K562 (cell line): ENCODE results near the gene SMIM21. TPM values are rescaled to one million over a fixed set of nuclear protein-coding genes. Genes with fewer than 3 reads are reported as not detected.

Experiments used
- ATAC-seq: fragments of 200-7000 bp; cut with Tn5 transposase; 3 replicates; pipeline ENCODE4 v1.9.1; 2020; ENCODE audit warnings: moderate library complexity
- BruUV-seq: library from RNA; stranded (reverse); fragments of 400-500 nt; replicated peaks from 2 replicates; lab custom pipeline; 2021; lab: Mats Ljungman, UMichigan
- CTCF ChIA-PET: fragments of 300-600 bp; formaldehyde crosslinking; extraction: SDS; loops from one replicate; lab custom pipeline; 2021; ENCODE audit warnings: low intra/inter-chr PET ratio; lab: Yijun Ruan, JAX
- POLR2A ChIA-PET: fragments of 300-600, 350-650 bp; sonication (Branson Sonifier 250); formaldehyde crosslinking; extraction: SDS; loops from one replicate; lab custom pipeline; 2021; ENCODE audit warnings: antibody characterized with exemption, inconsistent platforms; lab: Yijun Ruan, JAX
- DNase-seq, 4 experiments: peaks; one replicate each; pipeline versions ENCODE4 v3.0.0 to v3.0.0-alpha.2; 2011 to 2018; ENCODE audit warnings: low spot score in 3 of 4, mixed read lengths in 3 of 4; ENCODE audit errors: extremely low read depth in 1 of 4
- FAIRE-seq: peaks from 2 replicates; lab custom pipeline; 2011; peaks lifted over from hg19 to GRCh38; lab: Jason Lieb, UNC
- H2AFZ ChIP-seq: 2 replicates; pipeline ENCODE4 v1.6.0; 2011; ENCODE audit warnings: low read depth, low read length, control low read depth, inconsistent platforms
- H3K27ac ChIP-seq: fragments of 200-600 bp; 3 replicates; pipeline ENCODE4 v1.8.0; 2011; ENCODE audit warnings: low read depth, mild to moderate bottlenecking, control low read depth, inconsistent platforms, low read length, moderate library complexity, mixed read lengths; ENCODE audit errors: extremely low read depth
- H3K27me3 ChIP-seq, 2 experiments: fragments of 300-600 bp in 1 of 2; 2 replicates in 1 of 2; 3 replicates in 1 of 2; pipeline versions ENCODE4 v1.6.0 to v1.8.0; 2011; ENCODE audit warnings: inconsistent platforms in 2 of 2, low read length in 2 of 2, mild to moderate bottlenecking in 1 of 2, mixed read lengths in 1 of 2, moderate library complexity in 1 of 2; ENCODE audit not compliant: control insufficient read depth in 2 of 2, insufficient read depth in 2 of 2
- H3K36me3 ChIP-seq: fragments of 300-600 bp; 3 replicates; pipeline ENCODE4 v1.8.0; 2011; ENCODE audit warnings: mild to moderate bottlenecking, low read length, inconsistent platforms; ENCODE audit not compliant: control insufficient read depth, insufficient read depth
- H3K4me1 ChIP-seq, 2 experiments: fragments of 200-600 bp in 1 of 2; replicated peaks in 1 of 2; 2 replicates in 1 of 2; 3 replicates in 1 of 2; pipeline versions ENCODE4 v1.5.1 to v1.8.0; 2011; ENCODE audit warnings: inconsistent platforms in 2 of 2, low read length in 2 of 2, mild to moderate bottlenecking in 1 of 2, mixed read lengths in 1 of 2, moderate library complexity in 1 of 2; ENCODE audit not compliant: control insufficient read depth in 2 of 2, insufficient read depth in 2 of 2
- H3K4me2 ChIP-seq: 2 replicates; pipeline ENCODE4 v1.6.1; 2011; ENCODE audit warnings: low read length, control low read depth, inconsistent platforms, mixed read lengths; ENCODE audit not compliant: insufficient read depth
- H3K4me3 ChIP-seq: fragments of 200-600 bp; sonication (generic), shearing (Covaris generic); 2 replicates; pipeline ENCODE4 v1.5.1; 2016; ENCODE audit warnings: control low read depth, inconsistent platforms
- H3K79me2 ChIP-seq: fragments of 200-600 bp; 3 replicates; pipeline ENCODE4 v1.8.0; 2011; ENCODE audit warnings: low read length, inconsistent platforms; ENCODE audit not compliant: control insufficient read depth, insufficient read depth
- H3K9ac ChIP-seq, 2 experiments: 2 replicates each; pipeline versions ENCODE4 v1.6.0 to v1.6.1; 2011; ENCODE audit warnings: low read depth in 2 of 2, low read length in 2 of 2, control low read depth in 1 of 2, inconsistent platforms in 1 of 2, mild to moderate bottlenecking in 1 of 2, mixed read lengths in 1 of 2; ENCODE audit not compliant: insufficient read depth in 1 of 2
- H3K9me1 ChIP-seq: one replicate; pipeline ENCODE4 v1.6.0; 2011; ENCODE audit warnings: inconsistent platforms, mild to moderate bottlenecking, low read length, moderate library complexity; ENCODE audit not compliant: control insufficient read depth, insufficient read depth
- H3K9me3 ChIP-seq: replicated peaks from 2 replicates; pipeline ENCODE4 v1.5.1; 2011; ENCODE audit warnings: low read depth, low read length, inconsistent platforms; ENCODE audit not compliant: control insufficient read depth, insufficient read depth
- H4K20me1 ChIP-seq: replicated peaks from 2 replicates; pipeline ENCODE4 v1.6.1; 2011; ENCODE audit warnings: low read length, inconsistent platforms, mixed read lengths; ENCODE audit not compliant: control insufficient read depth, insufficient read depth
- HMBOX1 ChIP-seq: sonication (generic); IDR thresholded peaks from 2 replicates; pipeline ENCODE4 v1.6.1; 2016
- MAZ ChIP-seq, 2 experiments: fragments of 450-650 bp in 1 of 2; sonication (generic) in 1 of 2; formaldehyde crosslinking; IDR thresholded peaks in 1 of 2; conservative IDR thresholded peaks in 1 of 2; 2 replicates each; pipeline versions ENCODE4 v1.4.0 to v1.5.0; 2020; ENCODE audit warnings: mild to moderate bottlenecking in 1 of 2, missing genetic modification reagents in 1 of 2
- MNT ChIP-seq, 2 experiments: fragments of 450-650 bp; conservative IDR thresholded peaks; 2 replicates each; pipeline ENCODE4 v1.6.1; 2017; ENCODE audit warnings: mild to moderate bottlenecking in 2 of 2, moderate library complexity in 2 of 2
- SETDB1 ChIP-seq: IDR thresholded peaks from one replicate; pipeline ENCODE4 v1.6.1; 2012; ENCODE audit warnings: low read length, control low read depth, inconsistent platforms
- ZNF354B ChIP-seq: fragments of 250-450 bp; sonication (Bioruptor Pico); IDR thresholded peaks from 2 replicates; pipeline ENCODE4 v1.4.0; 2020
- ZNF785 ChIP-seq: fragments of 250-450 bp; sonication (Bioruptor Pico); IDR thresholded peaks from 2 replicates; pipeline ENCODE4 v1.4.0; 2020; ENCODE audit warnings: mild to moderate bottlenecking
- WGBS: fragments of 100-300 bp; shearing (Covaris generic); methylation state at CpG from one replicate; pipeline ENCODE4 v1.1.6; 2016; ENCODE audit warnings: low coverage, mixed read lengths; ENCODE audit not compliant: insufficient coverage; ENCODE audit errors: missing lambda C conversion rate; 5-methylcytosine and 5-hydroxymethylcytosine counted together
- in situ Hi-C: fragments of 300-500 bp; cut with MboI; formaldehyde crosslinking; loops from 4 replicates; pipeline ENCODE4 v1.15.0; 2018; ENCODE audit warnings: inconsistent platforms, mixed read lengths
- intact Hi-C: fragments of 100-400 bp; cut with micrococcal nuclease; formaldehyde crosslinking; loops from 2 replicates; pipeline ENCODE4 v1.14.2; 2022
- polyA plus RNA-seq, 8 experiments: library from polyadenylated mRNA; depleted of rRNA in 4 of 8; stranded (reverse) in 5 of 8; unstranded in 3 of 8; fragments of >200 nt; fragmentation: Nextera tagmentation in 2 of 8; fragmentation: Illumina TruSeq in 1 of 8; extraction: Ambion mirVana in 2 of 8; extraction: Trizol in 1 of 8; gene quantifications; 2 replicates each; pipeline versions ENCODE4 v1.2.1 to v1.2.3, GENCODE V29; 2011 to 2014; ENCODE audit warnings: inconsistent platforms in 1 of 8, missing spikeins in 1 of 8
- total RNA-seq, 7 experiments: library from RNA; depleted of rRNA in 6 of 7; stranded (reverse); fragments of >200 nt in 6 of 7; fragmentation: Illumina TruSeq in 2 of 7; extraction: Trizol in 2 of 7; gene quantifications; 2 replicates each; pipeline versions ENCODE4 v1.2.1 to v1.2.3, GENCODE V29; 2011 to 2021; ENCODE audit warnings: low replicate concordance in 1 of 7

Gene SMIM21
- total and polyA plus RNA-seq, 9 of the 15 experiments (the other 6 are each of a cell fraction or from before 2014, with no cell fraction given): not detected

GRCh38 chr18:75390854-75391253 lies 36.6 kb downstream of the SMIM21 start:
- FAIRE-seq (no peak), DNase-seq (no peak), ATAC-seq (no peak)
- in situ Hi-C loops: no loop called here
- ChIA-PET CTCF (no interaction called here), POLR2A (interaction anchor here (0.6 kb wide), 1 partner anchor 943 kb away, joined by 3 read pairs; no protein-coding TSS in a partner anchor)
- no TSS peak for BruUV-seq
- no peak overlapping the region for H3K27ac ChIP-seq
- no peaks in the 10 kb centered on the region for H4K20me1 ChIP-seq
- no peaks in the 10 kb centered on the region for H3K9me1 ChIP-seq
- H3K9me3 ChIP-seq: no peaks in the 10 kb centered on the region
- H3K9ac ChIP-seq: no peak overlapping the region
- H3K4me1 ChIP-seq: no peaks in the 10 kb centered on the region
- no peaks in the 10 kb centered on the region for H3K79me2 ChIP-seq
- H3K36me3 ChIP-seq: no peaks in the 10 kb centered on the region
- no peak overlapping the region for H3K4me3 ChIP-seq
- TF ChIP-seq ZNF354B (CRISPR knock-in tag): no peak
- TF ChIP-seq MNT (conservative IDR thresholded peaks at IDR 0.05): no peak
- no peak for TF ChIP-seq MAZ (CRISPR knock-in tag; conservative IDR thresholded peaks at IDR 0.05 in 1 of 2, IDR thresholded peaks at IDR 0.05 in 1 of 2)
- TF ChIP-seq SETDB1: no peak
- no peak for TF ChIP-seq ZNF785 (CRISPR knock-in tag)
- no peak for TF ChIP-seq HMBOX1
- intact Hi-C loops: no loop called here
- H3K4me2 ChIP-seq: no peak overlapping the region
- no peaks in the 10 kb centered on the region for H3K27me3 ChIP-seq
- 0% methylated on average over 2 of the region's 2 CpGs for WGBS
- H2AFZ ChIP-seq: no peak overlapping the region
